ENCODE results near the gene ASB6. TPM values are rescaled to one million over a fixed set of nuclear protein-coding genes. Genes with fewer than 3 reads are reported as not detected.

Gene ASB6
- total RNA-seq, 4 donors from 2014 or later: 13.3 to 30.0 (median 22.0) TPM

DNA sequence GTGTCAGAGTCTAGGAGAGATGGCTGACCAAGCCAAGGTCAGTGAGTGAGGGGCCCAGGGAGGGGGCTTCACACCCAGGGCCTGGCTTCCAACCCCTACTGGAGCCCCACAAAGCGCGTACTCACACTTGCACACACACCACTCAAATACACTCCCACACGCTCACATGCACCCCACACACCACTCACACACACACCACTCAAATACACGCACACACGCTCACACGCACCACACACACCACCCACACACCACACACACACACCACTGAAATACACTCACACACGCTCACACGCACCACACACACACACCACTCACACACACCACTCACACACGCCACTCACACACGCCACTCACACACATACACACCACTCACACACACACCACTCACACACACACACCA is 5.7 kb upstream of the ASB6 start:
- Histone ChIP-seq H3K4me3 (no peak overlapping the region), H3K27me3 (no peaks in the 10 kb centered on the region), H3K27ac (replicated peaks in 1 of 4) (no peak overlapping the region), H3K9me3 (no peaks in the 10 kb centered on the region), H3K36me3 (no peaks in the 10 kb centered on the region), H3K4me1 (peaks cover 0 to 5% (median 3%) of the 10 kb centered on the region in 4 donors)
- no peak for DNase-seq (ENCODE audit: extremely low spot score)
- TF ChIP-seq EP300 (IDR thresholded peaks at IDR 0.05): no peak
- no peak for TF ChIP-seq POLR2AphosphoS5 (IDR thresholded peaks at IDR 0.05)
- no peak for TF ChIP-seq POLR2A (IDR thresholded peaks at IDR 0.05; ENCODE audit: low read depth)
- no peak for TF ChIP-seq CTCF (IDR thresholded peaks at IDR 0.05)
- intact Hi-C loops (cut with DNase I): no loop called here
- WGBS: 81% methylated on average over 10 of the region's 10 CpGs

DNA sequence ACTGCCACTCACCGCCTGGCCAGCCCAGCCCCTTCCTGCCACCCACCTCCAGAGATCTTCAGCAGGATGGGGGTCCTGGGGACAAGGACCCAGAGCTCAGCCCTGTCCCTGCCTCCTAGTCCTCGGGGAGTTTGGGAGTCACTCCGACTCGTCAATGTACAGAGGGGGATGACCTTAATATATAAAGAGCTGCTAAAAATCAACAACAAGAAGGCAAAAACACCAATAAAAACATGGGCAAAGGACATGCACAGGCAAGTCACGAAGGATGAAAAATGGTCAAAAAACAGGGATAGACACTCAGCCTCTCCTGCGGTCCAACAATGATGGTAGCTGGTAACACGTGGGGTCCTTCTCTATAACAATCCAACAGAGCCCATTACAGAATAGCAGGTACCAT is 4.7 kb upstream of the ASB6 start:
- intact Hi-C loops (cut with DNase I): no loop called here
- no peak for TF ChIP-seq CTCF (IDR thresholded peaks at IDR 0.05)
- TF ChIP-seq POLR2AphosphoS5 (IDR thresholded peaks at IDR 0.05): no peak
- no peak for TF ChIP-seq EP300 (IDR thresholded peaks at IDR 0.05)
- no peak for TF ChIP-seq POLR2A (IDR thresholded peaks at IDR 0.05; ENCODE audit: low read depth)
- 92% methylated on average over 7 of the region's 7 CpGs for WGBS

DNA sequence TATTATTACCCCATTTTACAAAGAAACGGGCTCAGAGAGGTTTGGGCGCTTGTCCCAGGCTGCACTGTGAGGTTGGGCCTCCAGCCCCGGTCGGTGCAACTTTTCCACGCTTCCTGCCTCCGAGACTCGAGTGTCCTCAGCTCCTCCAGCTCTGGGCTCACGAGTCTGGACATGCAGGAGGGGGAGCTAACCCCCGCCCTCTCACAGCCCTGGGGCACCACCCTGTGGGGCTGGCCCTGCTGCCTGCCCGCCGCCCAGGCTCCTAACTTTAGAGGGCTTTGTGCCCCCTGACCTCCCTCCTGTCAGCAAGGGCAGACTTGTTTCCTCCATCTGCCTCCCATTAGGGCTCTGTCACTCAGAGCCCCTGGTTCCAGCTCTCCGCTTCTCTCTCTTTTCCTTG is 4.3 kb upstream of the ASB6 start:
- WGBS: 78% methylated on average over 12 of the region's 12 CpGs
- Histone ChIP-seq H3K9me3 (no peaks in the 10 kb centered on the region), H3K27ac (replicated peaks in 1 of 4) (no peak overlapping the region), H3K4me1 (peaks cover 1 to 13% (median 9%) of the 10 kb centered on the region in 4 donors), H3K4me3 (no peak overlapping the region), H3K36me3 (no peaks in the 10 kb centered on the region), H3K27me3 (no peaks in the 10 kb centered on the region)
- intact Hi-C loops (cut with DNase I): no loop called here
- TF ChIP-seq POLR2AphosphoS5 (IDR thresholded peaks at IDR 0.05) (no peak), CTCF (IDR thresholded peaks at IDR 0.05) (no peak), EP300 (IDR thresholded peaks at IDR 0.05) (no peak), POLR2A (IDR thresholded peaks at IDR 0.05; ENCODE audit: low read depth) (no peak)
- no peak for DNase-seq (ENCODE audit: extremely low spot score)

More for the DNA sequence above, 4.7 kb upstream of the ASB6 start:
- no peak for DNase-seq (ENCODE audit: extremely low spot score)
- Histone ChIP-seq H3K9me3 (no peaks in the 10 kb centered on the region), H3K27ac (replicated peaks in 1 of 4) (no peak overlapping the region), H3K4me3 (no peak overlapping the region), H3K4me1 (peaks cover 0 to 9% (median 6%) of the 10 kb centered on the region in 4 donors), H3K27me3 (no peaks in the 10 kb centered on the region), H3K36me3 (no peaks in the 10 kb centered on the region)

GRCh38 chr9:129644902-129645301 is 3.0 kb upstream of the ASB6 start:
- Histone ChIP-seq H3K4me1 (peaks cover 15 to 27% (median 23%) of the 10 kb centered on the region in 4 donors), H3K27ac (replicated peaks in 1 of 4) (no peak overlapping the region), H3K36me3 (no peaks in the 10 kb centered on the region), H3K27me3 (no peaks in the 10 kb centered on the region), H3K4me3 (no peak overlapping the region), H3K9me3 (no peaks in the 10 kb centered on the region)
- no peak for DNase-seq (ENCODE audit: extremely low spot score)
- intact Hi-C loops (cut with DNase I): loop anchor here (5.0 kb wide), 1 partner anchor 92 kb away; no protein-coding TSS in a partner anchor
- WGBS: 92% methylated on average over 2 of the region's 17 CpGs
- TF ChIP-seq CTCF (IDR thresholded peaks at IDR 0.05) (no peak), POLR2A (IDR thresholded peaks at IDR 0.05; ENCODE audit: low read depth) (no peak), EP300 (IDR thresholded peaks at IDR 0.05) (no peak), POLR2AphosphoS5 (IDR thresholded peaks at IDR 0.05) (no peak)

GRCh38 chr9:129644365-129644764 is 2.4 kb upstream of the ASB6 start:
- H3K4me3 ChIP-seq: no peak overlapping the region
- peaks cover 0 to 5% (median 4%) of the 10 kb centered on the region in 4 donors for H3K36me3 ChIP-seq
- no peak for TF ChIP-seq CTCF (IDR thresholded peaks at IDR 0.05)
- no peak for TF ChIP-seq POLR2A (IDR thresholded peaks at IDR 0.05; ENCODE audit: low read depth)
- TF ChIP-seq EP300 (IDR thresholded peaks at IDR 0.05): no peak
- TF ChIP-seq POLR2AphosphoS5 (IDR thresholded peaks at IDR 0.05): no peak
- no peak overlapping the region for H3K27ac ChIP-seq (replicated peaks in 1 of 4)
- no peak for DNase-seq (ENCODE audit: extremely low spot score)
- no peaks in the 10 kb centered on the region for H3K27me3 ChIP-seq
- intact Hi-C loops (cut with DNase I): loop anchor here (5.0 kb wide), 1 partner anchor 93 kb away; no protein-coding TSS in a partner anchor
- WGBS: 81% methylated on average over 11 of the region's 11 CpGs
- H3K4me1 ChIP-seq: peaks cover 20 to 32% (median 28%) of the 10 kb centered on the region in 4 donors
- no peaks in the 10 kb centered on the region for H3K9me3 ChIP-seq
